Measurements from ENCODE around the gene CLCN6. TPM values are rescaled to one million over a fixed set of nuclear protein-coding genes. Genes with fewer than 3 reads are reported as not detected.
A peak's percentile ranks its signal among the peaks of the same experiment; 100 is the strongest.

The CLCN6 gene
- total RNA-seq, 1 donor from 2014 or later: 30.4 TPM

GRCh38 chr1:11807133-11807532 lies 1.1 kb downstream of the CLCN6 start:
- Mint-ChIP-seq H3K27ac (ENCODE audit: unreplicated experiment) (peak overlapping the region; percentile 98), H3K9me3 (ENCODE audit: unreplicated experiment) (no peaks in the 10 kb centered on the region), H3K4me1 (ENCODE audit: unreplicated experiment) (peaks cover 57% of the 10 kb centered on the region), H3K36me3 (ENCODE audit: unreplicated experiment) (peaks cover 22% of the 10 kb centered on the region), H3K27me3 (ENCODE audit: unreplicated experiment) (no peaks in the 10 kb centered on the region), H3K4me3 (ENCODE audit: unreplicated experiment) (peak overlapping the region; percentile 100)
- DNase-seq (ENCODE audit: extremely low spot score, unreplicated experiment): no peak
- TF ChIP-seq CTCF (IDR thresholded peaks at IDR 0.05): no peak

GRCh38 chr1:11813021-11813420 lies 7.0 kb downstream of the CLCN6 start:
- no peak for DNase-seq (ENCODE audit: extremely low spot score, unreplicated experiment)
- H3K27me3 Mint-ChIP-seq (ENCODE audit: unreplicated experiment): no peaks in the 10 kb centered on the region
- no peak overlapping the region for H3K4me3 Mint-ChIP-seq (ENCODE audit: unreplicated experiment)
- H3K27ac Mint-ChIP-seq (ENCODE audit: unreplicated experiment): no peak overlapping the region
- H3K36me3 Mint-ChIP-seq (ENCODE audit: unreplicated experiment): peaks cover 46% of the 10 kb centered on the region
- peaks cover 9% of the 10 kb centered on the region for H3K4me1 Mint-ChIP-seq (ENCODE audit: unreplicated experiment)
- TF ChIP-seq CTCF (IDR thresholded peaks at IDR 0.05): no peak
- no peaks in the 10 kb centered on the region for H3K9me3 Mint-ChIP-seq (ENCODE audit: unreplicated experiment)

GRCh38 chr1:11817192-11817591 lies 11.2 kb downstream of the CLCN6 start:
- H3K4me3 Mint-ChIP-seq (ENCODE audit: unreplicated experiment): no peak overlapping the region
- H3K27ac Mint-ChIP-seq (ENCODE audit: unreplicated experiment): no peak overlapping the region
- peaks cover 46% of the 10 kb centered on the region for H3K36me3 Mint-ChIP-seq (ENCODE audit: unreplicated experiment)
- no peak for TF ChIP-seq CTCF (IDR thresholded peaks at IDR 0.05)
- H3K9me3 Mint-ChIP-seq (ENCODE audit: unreplicated experiment): no peaks in the 10 kb centered on the region
- no peak for DNase-seq (ENCODE audit: extremely low spot score, unreplicated experiment)
- H3K4me1 Mint-ChIP-seq (ENCODE audit: unreplicated experiment): peaks cover 5% of the 10 kb centered on the region
- no peaks in the 10 kb centered on the region for H3K27me3 Mint-ChIP-seq (ENCODE audit: unreplicated experiment)

- no peaks in the 10 kb centered on the region for H3K27me3 Mint-ChIP-seq (ENCODE audit: unreplicated experiment)
- no peak overlapping the region for H3K4me3 Mint-ChIP-seq (ENCODE audit: unreplicated experiment)
- DNase-seq (ENCODE audit: extremely low spot score, unreplicated experiment): no peak
- H3K4me1 Mint-ChIP-seq (ENCODE audit: unreplicated experiment): peaks cover 5% of the 10 kb centered on the region
- H3K9me3 Mint-ChIP-seq (ENCODE audit: unreplicated experiment): no peaks in the 10 kb centered on the region
- H3K27ac Mint-ChIP-seq (ENCODE audit: unreplicated experiment): no peak overlapping the region
- no peak for TF ChIP-seq CTCF (IDR thresholded peaks at IDR 0.05)
- peaks cover 43% of the 10 kb centered on the region for H3K36me3 Mint-ChIP-seq (ENCODE audit: unreplicated experiment)
Measured at GRCh38 chr1:11822091-11822490, 16.1 kb downstream of the CLCN6 start.

- H3K36me3 Mint-ChIP-seq (ENCODE audit: unreplicated experiment): peaks cover 51% of the 10 kb centered on the region
- DNase-seq (ENCODE audit: extremely low spot score, unreplicated experiment): no peak
- no peaks in the 10 kb centered on the region for H3K27me3 Mint-ChIP-seq (ENCODE audit: unreplicated experiment)
- no peak overlapping the region for H3K27ac Mint-ChIP-seq (ENCODE audit: unreplicated experiment)
- H3K9me3 Mint-ChIP-seq (ENCODE audit: unreplicated experiment): no peaks in the 10 kb centered on the region
- TF ChIP-seq CTCF (IDR thresholded peaks at IDR 0.05): no peak
- no peak overlapping the region for H3K4me3 Mint-ChIP-seq (ENCODE audit: unreplicated experiment)
- peaks cover 5% of the 10 kb centered on the region for H3K4me1 Mint-ChIP-seq (ENCODE audit: unreplicated experiment)
Measured at GRCh38 chr1:11823366-11824137, 17.6 kb downstream of the CLCN6 start.
